Left lung (tissue), 10 donors: Measurements from ENCODE around the gene PFKP. TPM values are rescaled to one million over a fixed set of nuclear protein-coding genes. Genes with fewer than 3 reads are reported as not detected.
A peak's percentile ranks its signal among the peaks of the same experiment; 100 is the strongest.

Experiments used
- ATAC-seq: fragments of 200-7000 bp; cut with Tn5 transposase; one replicate; pipeline ENCODE4 v1.9.1; 2020; ENCODE audit warnings: moderate library complexity
- DNase-seq, 4 donors: peaks; one replicate each; pipeline ENCODE4 v3.0.0-alpha.2; 2013 to 2020
- H3K27ac ChIP-seq, 2 donors: fragments of 200-600 bp; sonication (generic) in 1 of 2; one replicate each; pipeline versions ENCODE4 v1.5.0 to v1.8.0; 2020 to 2021
- H3K27me3 ChIP-seq, 2 donors: fragments of 200-600 bp; sonication (generic) in 1 of 2; one replicate each; pipeline versions ENCODE4 v1.5.0 to v1.8.0; 2020 to 2021
- H3K36me3 ChIP-seq, 2 donors: fragments of 200-600 bp; sonication (generic) in 1 of 2; one replicate each; pipeline versions ENCODE4 v1.5.0 to v1.8.0; 2020 to 2021
- H3K4me1 ChIP-seq, 2 donors: fragments of 200-600 bp; one replicate each; pipeline ENCODE4 v1.8.0; 2021
- H3K4me3 ChIP-seq, 2 donors: fragments of 200-600 bp; sonication (generic) in 1 of 2; one replicate each; pipeline versions ENCODE4 v1.5.0 to v1.8.0; 2020 to 2021; ENCODE audit warnings: mild to moderate bottlenecking in 1 of 2
- H3K9me3 ChIP-seq, 2 donors: fragments of 200-600 bp; sonication (generic) in 1 of 2; one replicate each; pipeline versions ENCODE4 v1.5.0 to v1.8.0; 2020 to 2021
- CTCF ChIP-seq, 2 donors: fragments of 200-600 bp; sonication (generic) in 1 of 2; IDR thresholded peaks; one replicate each; pipeline versions ENCODE4 v1.5.0 to v1.8.0; 2021; ENCODE audit warnings: antibody characterized with exemption in 2 of 2
- intact Hi-C, 2 donors: fragments of 100-400 bp; cut with DNase I; formaldehyde crosslinking; loops; one replicate each; pipeline versions ENCODE4 v1.11.2 to v1.14.2; 2022
- polyA plus RNA-seq, 6 donors: library from polyadenylated mRNA; unstranded; fragments of 120-200 nt; gene quantifications; one replicate each; pipeline ENCODE4 v1.2.1, GENCODE V29; 2013; ENCODE audit not compliant: insufficient read length in 6 of 6
- total RNA-seq, 2 donors: library from RNA; stranded (reverse); fragmentation: NEBNext Ultra II Directional; extraction: Animal tissue kit (Norgen Biotek cat#: 25700); gene quantifications; one replicate each; pipeline ENCODE4 v1.2.1, GENCODE V29; 2021
- donor health status: DM: no; HTN: yes; CAD: no.
- donor health status: DM: no; HTN: no; CAD: no.

PFKP gene
- total and polyA plus RNA-seq, 8 donors: 7.4 to 70.0 (median 11.2) TPM

GRCh38 chr10:3108575-3109105 is 41.3 kb downstream of the PFKP start:
- Histone ChIP-seq H3K4me1 (no peaks in the 10 kb centered on the region), H3K27me3 (no peaks in the 10 kb centered on the region), H3K36me3 (peaks cover 0 to 81% of the 10 kb centered on the region in 2 donors), H3K9me3 (no peaks in the 10 kb centered on the region), H3K4me3 (no peak overlapping the region), H3K27ac (no peak overlapping the region)
- peak in 1 of 4 donors; percentile 67 for DNase-seq
- ATAC-seq: no peak
- TF ChIP-seq CTCF (IDR thresholded peaks at IDR 0.05): no peak
- intact Hi-C loops: no loop called here

GRCh38 chr10:3109196-3109595 is 41.8 kb downstream of the PFKP start:
- Histone ChIP-seq H3K4me1 (no peaks in the 10 kb centered on the region), H3K9me3 (no peaks in the 10 kb centered on the region), H3K27ac (no peak overlapping the region), H3K4me3 (no peak overlapping the region), H3K36me3 (peaks cover 0 to 81% of the 10 kb centered on the region in 2 donors), H3K27me3 (no peaks in the 10 kb centered on the region)
- DNase-seq (peak in 1 of 4 donors; percentile 71), ATAC-seq (no peak)
- intact Hi-C loops: no loop called here
- TF ChIP-seq CTCF (IDR thresholded peaks at IDR 0.05): no peak

- no peak overlapping the region for H3K27ac ChIP-seq
- ATAC-seq: no peak
- H3K9me3 ChIP-seq: no peaks in the 10 kb centered on the region
- no peaks in the 10 kb centered on the region for H3K4me1 ChIP-seq
- intact Hi-C loops: no loop called here
- no peak for TF ChIP-seq CTCF (IDR thresholded peaks at IDR 0.05)
- H3K27me3 ChIP-seq: no peaks in the 10 kb centered on the region
- H3K4me3 ChIP-seq: no peak overlapping the region
- peaks cover 0 to 81% of the 10 kb centered on the region in 2 donors for H3K36me3 ChIP-seq
- DNase-seq: peak in 1 of 4 donors; percentile 54
Measured at GRCh38 chr10:3109633-3110032, 42.3 kb downstream of the PFKP start.

- H3K4me3 ChIP-seq: no peak overlapping the region
- no peak for ATAC-seq
- intact Hi-C loops: no loop called here
Measured at GRCh38 chr10:3110782-3111620, 43.7 kb downstream of the PFKP start.

More at GRCh38 chr10:3110782-3111620, 43.7 kb downstream of the PFKP start:
- Histone ChIP-seq H3K4me1 (no peaks in the 10 kb centered on the region), H3K36me3 (peaks cover 0 to 78% of the 10 kb centered on the region in 2 donors), H3K27ac (no peak overlapping the region), H3K9me3 (no peaks in the 10 kb centered on the region), H3K27me3 (no peaks in the 10 kb centered on the region)
- no peak for DNase-seq
- no peak for TF ChIP-seq CTCF (IDR thresholded peaks at IDR 0.05)
